Progenitor cell of endocrine pancreas (in vitro differentiated cells): ENCODE results near the gene TCERG1L. TPM values are rescaled to one million over a fixed set of nuclear protein-coding genes. Genes with fewer than 3 reads are reported as not detected.

Experiments used
- DNase-seq: peaks from one replicate; pipeline ENCODE4 v3.0.0; 2021; ENCODE audit warnings: low spot score; ENCODE audit not compliant: unreplicated experiment
- H3K27ac Mint-ChIP-seq: 2 replicates; pipeline ENCODE4 v1.8.0; 2021; ENCODE audit warnings: mild to moderate bottlenecking, moderate library complexity, mixed read lengths
- H3K27me3 Mint-ChIP-seq: 2 replicates; pipeline ENCODE4 v1.8.0; 2021; ENCODE audit warnings: mixed read lengths
- H3K36me3 Mint-ChIP-seq: 2 replicates; pipeline ENCODE4 v1.8.0; 2022; ENCODE audit warnings: mixed read lengths; ENCODE audit not compliant: insufficient read depth
- H3K4me1 Mint-ChIP-seq: 2 replicates; pipeline ENCODE4 v1.8.0; 2021; ENCODE audit warnings: low read depth, mixed read lengths
- H3K4me3 Mint-ChIP-seq: 2 replicates; pipeline ENCODE4 v1.8.0; 2021; ENCODE audit warnings: low read depth, mild to moderate bottlenecking, moderate library complexity, mixed read lengths
- H3K9me3 Mint-ChIP-seq: 2 replicates; pipeline ENCODE4 v1.8.0; 2021; ENCODE audit warnings: low read depth, mixed read lengths
- CTCF ChIP-seq: fragments of 200-600 bp; sonication (generic); IDR thresholded peaks from one replicate; pipeline ENCODE4 v1.5.0; 2021; ENCODE audit warnings: antibody characterized with exemption, mild to moderate bottlenecking; ENCODE audit not compliant: unreplicated experiment
- total RNA-seq: library from RNA; stranded (reverse); gene quantifications from 2 replicates; pipeline ENCODE4 v1.2.1, GENCODE V29; 2021

The TCERG1L gene
- total RNA-seq, 1 donor from 2014 or later, result 0.53 TPM

- no peak for DNase-seq
- Mint-ChIP-seq H3K36me3 (no peaks in the 10 kb centered on the region), H3K4me1 (peaks cover 1% of the 10 kb centered on the region), H3K4me3 (no peak overlapping the region), H3K27me3 (peaks cover 7% of the 10 kb centered on the region), H3K27ac (no peak overlapping the region), H3K9me3 (no peaks in the 10 kb centered on the region)
- no peak for TF ChIP-seq CTCF
These were observed 213.0 kb downstream of the TCERG1L start for GRCh38 chr10:131098416-131098952.

GRCh38 chr10:131096031-131096430, 215.5 kb downstream of the TCERG1L start:
- DNase-seq, result no peak
- no peak for TF ChIP-seq CTCF
- Mint-ChIP-seq H3K9me3 (no peaks in the 10 kb centered on the region), H3K27ac (no peak overlapping the region), H3K4me3 (no peak overlapping the region), H3K27me3 (peaks cover 14% of the 10 kb centered on the region), H3K4me1 (peaks cover 3% of the 10 kb centered on the region), H3K36me3 (no peaks in the 10 kb centered on the region)

GRCh38 chr10:131095313-131095580, 216.3 kb downstream of the TCERG1L start:
- Mint-ChIP-seq H3K27ac (no peak overlapping the region), H3K27me3 (peaks cover 18% of the 10 kb centered on the region), H3K36me3 (no peaks in the 10 kb centered on the region), H3K9me3 (no peaks in the 10 kb centered on the region), H3K4me1 (peaks cover 3% of the 10 kb centered on the region), H3K4me3 (no peak overlapping the region)
- DNase-seq, result no peak
- TF ChIP-seq CTCF, result no peak

GRCh38 chr10:131094527-131095312, 216.8 kb downstream of the TCERG1L start:
- TF ChIP-seq CTCF, result no peak
- Mint-ChIP-seq H3K36me3 (no peaks in the 10 kb centered on the region), H3K4me3 (no peak overlapping the region), H3K9me3 (no peaks in the 10 kb centered on the region), H3K27me3 (peaks cover 18% of the 10 kb centered on the region), H3K4me1 (peaks cover 3% of the 10 kb centered on the region), H3K27ac (peak overlapping the region; percentile 67)
- no peak for DNase-seq

GRCh38 chr10:131093795-131094366, 217.6 kb downstream of the TCERG1L start:
- Mint-ChIP-seq H3K9me3 (no peaks in the 10 kb centered on the region), H3K27ac (no peak overlapping the region), H3K36me3 (no peaks in the 10 kb centered on the region), H3K27me3 (peaks cover 15% of the 10 kb centered on the region), H3K4me3 (no peak overlapping the region), H3K4me1 (peaks cover 3% of the 10 kb centered on the region)
- DNase-seq, result no peak
- no peak for TF ChIP-seq CTCF
